Cardiac muscle cell (in vitro differentiated cells and primary cell): ENCODE data around the gene ISG20. TPM values are rescaled to one million over a fixed set of nuclear protein-coding genes. Genes with fewer than 3 reads are reported as not detected.

Source experiments
- DNase-seq, 2 donors: peaks; one replicate each; pipeline versions ENCODE4 v3.0.0 to v3.0.0-alpha.2; 2010 to 2017; ENCODE audit warnings: low read depth in 1 of 2, low spot score in 1 of 2
- H3K27ac ChIP-seq: fragments of 200-600 bp; sonication (generic); 2 replicates; pipeline ENCODE4 v1.5.1; 2016
- H3K27me3 ChIP-seq: fragments of 200-600 bp; sonication (generic); 2 replicates; pipeline ENCODE4 v1.6.0; 2016; ENCODE audit warnings: control low read depth
- H3K36me3 ChIP-seq: fragments of 200-600 bp; sonication (generic); 2 replicates; pipeline ENCODE4 v1.5.1; 2016; ENCODE audit warnings: control low read depth
- H3K4me1 ChIP-seq: fragments of 200-600 bp; sonication (generic); 2 replicates; pipeline ENCODE4 v1.8.1; 2017; ENCODE audit warnings: low read depth, mild to moderate bottlenecking, mixed run types
- H3K4me3 ChIP-seq: fragments of 200-600 bp; sonication (generic); 2 replicates; pipeline ENCODE4 v1.5.1; 2016; ENCODE audit warnings: mild to moderate bottlenecking
- H3K9me3 ChIP-seq: fragments of 200-600 bp; sonication (generic); 2 replicates; pipeline ENCODE4 v1.5.1; 2017; ENCODE audit warnings: low read depth, mild to moderate bottlenecking, control low read depth
- polyA plus RNA-seq: library from polyadenylated mRNA; unstranded; fragments of >200 nt; fragmentation: Nextera tagmentation; extraction: Ambion mirVana; gene quantifications from 2 replicates; pipeline ENCODE4 v1.2.1, GENCODE V29; 2016
- total RNA-seq: library from RNA; depleted of rRNA; stranded (reverse); fragments of >200 nt; gene quantifications from 2 replicates; pipeline ENCODE4 v1.2.3, GENCODE V29; 2016
- TF ChIP-seq, protein P1 (sequence below): IDR thresholded peaks from 2 replicates; pipeline ENCODE4 v1.5.1; 2012; ENCODE audit warnings: low read depth, mild to moderate bottlenecking, low read length

The ISG20 gene
- total and polyA plus RNA-seq, 2 experiments from 2014 or later: 0.69 TPM; not detected in 1

DNA sequence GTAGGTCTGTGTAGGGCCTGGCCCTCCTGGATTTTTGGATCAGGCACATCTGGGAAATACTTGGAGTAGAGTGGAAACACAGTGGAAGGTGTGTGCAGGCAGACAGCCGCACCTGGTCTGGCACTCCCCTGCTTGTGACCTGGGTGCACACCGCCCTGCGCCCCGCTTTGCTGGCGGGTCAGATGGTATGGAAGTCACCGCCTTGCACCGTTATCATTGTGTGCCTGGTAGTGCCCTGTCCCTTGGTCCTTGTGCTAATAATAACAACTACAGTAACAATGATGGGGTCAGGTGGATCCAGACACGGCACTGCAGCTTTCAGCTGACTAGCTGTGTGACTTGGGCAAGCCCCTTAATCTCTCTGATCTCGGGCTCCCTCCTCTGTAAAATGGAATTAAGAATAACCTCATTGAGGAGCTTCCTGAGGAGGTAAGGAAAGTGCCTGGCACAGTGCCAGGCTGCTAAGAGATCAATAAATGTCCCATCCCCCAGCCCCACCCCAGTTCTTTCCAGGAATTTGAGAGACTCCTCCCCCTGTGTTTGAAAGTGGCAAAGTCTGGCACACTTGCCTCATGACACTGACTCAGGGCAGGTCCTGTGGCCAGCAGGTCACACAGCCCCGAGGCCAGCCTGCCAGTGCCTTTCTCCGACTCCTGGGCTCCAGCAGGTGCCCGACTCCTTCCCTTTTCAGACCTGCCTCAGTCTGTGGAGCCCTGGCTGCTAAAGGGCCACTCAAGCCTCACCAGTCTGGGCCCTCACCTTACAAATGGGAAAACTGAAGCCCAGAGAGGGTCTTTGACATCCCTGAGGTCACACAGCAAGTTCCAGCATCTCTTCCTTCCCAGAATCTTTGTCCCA, 9.8 kb downstream of the ISG20 start:
- H3K36me3 ChIP-seq: no peaks in the 10 kb centered on the region
- no peak overlapping the region for H3K27ac ChIP-seq
- no peak for DNase-seq
- no peaks in the 10 kb centered on the region for H3K27me3 ChIP-seq
- H3K4me1 ChIP-seq: no peaks in the 10 kb centered on the region
- no peak overlapping the region for H3K4me3 ChIP-seq
- no peaks in the 10 kb centered on the region for H3K9me3 ChIP-seq
- TF ChIP-seq, protein P1, sequence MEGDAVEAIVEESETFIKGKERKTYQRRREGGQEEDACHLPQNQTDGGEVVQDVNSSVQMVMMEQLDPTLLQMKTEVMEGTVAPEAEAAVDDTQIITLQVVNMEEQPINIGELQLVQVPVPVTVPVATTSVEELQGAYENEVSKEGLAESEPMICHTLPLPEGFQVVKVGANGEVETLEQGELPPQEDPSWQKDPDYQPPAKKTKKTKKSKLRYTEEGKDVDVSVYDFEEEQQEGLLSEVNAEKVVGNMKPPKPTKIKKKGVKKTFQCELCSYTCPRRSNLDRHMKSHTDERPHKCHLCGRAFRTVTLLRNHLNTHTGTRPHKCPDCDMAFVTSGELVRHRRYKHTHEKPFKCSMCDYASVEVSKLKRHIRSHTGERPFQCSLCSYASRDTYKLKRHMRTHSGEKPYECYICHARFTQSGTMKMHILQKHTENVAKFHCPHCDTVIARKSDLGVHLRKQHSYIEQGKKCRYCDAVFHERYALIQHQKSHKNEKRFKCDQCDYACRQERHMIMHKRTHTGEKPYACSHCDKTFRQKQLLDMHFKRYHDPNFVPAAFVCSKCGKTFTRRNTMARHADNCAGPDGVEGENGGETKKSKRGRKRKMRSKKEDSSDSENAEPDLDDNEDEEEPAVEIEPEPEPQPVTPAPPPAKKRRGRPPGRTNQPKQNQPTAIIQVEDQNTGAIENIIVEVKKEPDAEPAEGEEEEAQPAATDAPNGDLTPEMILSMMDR: no peak

DNA sequence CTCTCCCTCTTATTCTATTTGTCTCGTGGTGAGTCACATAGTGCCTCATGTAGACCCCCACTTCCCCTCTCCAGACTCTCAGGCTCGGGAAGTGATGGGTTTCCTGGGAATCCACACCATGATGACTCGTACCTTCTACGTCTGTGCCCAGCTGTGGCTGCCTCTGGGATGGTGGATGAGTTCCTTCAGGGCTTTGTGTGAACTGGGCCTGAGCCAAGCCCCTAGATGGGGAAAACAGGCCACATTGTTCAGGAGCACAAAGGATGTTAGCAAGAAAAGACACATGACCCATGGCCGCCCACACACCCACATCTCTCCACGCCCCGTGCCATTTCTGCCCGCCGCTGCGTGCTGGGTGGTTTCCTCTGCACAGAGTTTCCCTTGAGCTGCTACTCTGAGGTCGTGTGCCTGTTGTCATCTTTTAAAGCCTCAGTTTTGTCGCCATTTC, 10.5 kb downstream of the ISG20 start:
- no peaks in the 10 kb centered on the region for H3K36me3 ChIP-seq
- DNase-seq: peak in 1 of 2 donors; percentile 93
- H3K9me3 ChIP-seq: no peaks in the 10 kb centered on the region
- TF ChIP-seq, protein P1: no peak
- H3K27ac ChIP-seq: no peak overlapping the region
- H3K4me1 ChIP-seq: no peaks in the 10 kb centered on the region
- H3K27me3 ChIP-seq: no peaks in the 10 kb centered on the region
- no peak overlapping the region for H3K4me3 ChIP-seq

DNA sequence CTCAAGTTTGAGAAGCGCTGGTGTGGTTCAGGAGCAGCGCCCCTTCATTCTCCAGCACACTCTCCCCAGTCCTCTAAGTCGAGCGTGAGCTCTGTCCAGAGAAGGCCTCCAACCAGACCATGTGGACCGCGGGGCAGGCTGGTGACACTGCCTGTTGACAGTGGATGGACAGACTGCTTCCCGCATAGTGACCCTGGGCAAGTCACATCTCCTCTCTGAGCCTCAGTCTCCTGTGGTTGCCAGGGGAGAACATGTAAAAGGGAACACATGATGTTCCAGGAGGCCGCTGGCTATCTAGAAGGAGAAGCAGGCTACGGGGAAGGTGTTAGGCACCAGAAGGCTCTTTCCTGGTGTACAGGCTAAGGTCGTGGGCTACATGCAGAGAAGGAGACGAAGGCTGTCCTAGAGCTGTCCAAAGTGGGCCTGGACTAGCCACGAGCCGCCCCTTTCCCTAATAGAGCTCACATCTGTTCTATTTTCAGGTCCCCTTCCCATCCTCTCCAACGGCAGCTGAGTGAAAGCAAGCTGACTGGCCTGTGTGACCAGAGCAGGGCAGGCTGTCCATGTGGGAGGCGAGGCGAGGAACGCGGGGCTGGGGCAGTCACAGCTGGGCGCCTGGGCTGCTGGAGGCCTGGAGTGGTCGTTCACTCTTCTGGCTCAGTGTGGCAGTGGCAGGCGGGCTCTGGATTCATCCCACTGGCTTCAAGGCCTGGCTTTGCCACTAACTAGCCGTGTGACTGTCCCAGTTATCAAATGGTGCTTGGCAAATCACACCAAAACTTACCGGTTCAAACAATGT, 11.1 kb downstream of the ISG20 start:
- no peak overlapping the region for H3K27ac ChIP-seq
- H3K9me3 ChIP-seq: no peaks in the 10 kb centered on the region
- no peaks in the 10 kb centered on the region for H3K4me1 ChIP-seq
- DNase-seq: peak in 1 of 2 donors; percentile 23
- no peaks in the 10 kb centered on the region for H3K36me3 ChIP-seq
- H3K4me3 ChIP-seq: no peak overlapping the region
- TF ChIP-seq, protein P1: no peak
- H3K27me3 ChIP-seq: no peaks in the 10 kb centered on the region

DNA sequence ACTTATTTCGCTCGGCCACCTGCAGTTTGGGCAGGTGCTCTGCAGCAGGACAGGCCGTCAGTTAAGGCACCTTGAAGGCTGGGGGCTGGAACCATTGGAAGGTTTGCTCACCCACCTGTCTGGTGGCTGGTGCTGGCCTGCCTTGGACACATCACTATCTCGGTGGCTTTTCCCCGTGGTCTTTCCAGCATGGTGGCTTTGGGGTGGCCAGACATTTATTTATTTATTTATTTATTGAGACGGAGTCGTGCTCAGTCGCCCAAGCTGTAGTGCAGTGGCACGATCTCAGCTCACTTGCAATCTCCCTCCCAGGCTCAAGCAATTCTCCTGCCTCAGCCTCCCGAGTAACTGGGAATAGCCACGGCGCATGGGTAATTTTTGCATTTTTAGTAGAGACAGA, 11.7 kb downstream of the ISG20 start:
- H3K27ac ChIP-seq: no peak overlapping the region

DNA sequence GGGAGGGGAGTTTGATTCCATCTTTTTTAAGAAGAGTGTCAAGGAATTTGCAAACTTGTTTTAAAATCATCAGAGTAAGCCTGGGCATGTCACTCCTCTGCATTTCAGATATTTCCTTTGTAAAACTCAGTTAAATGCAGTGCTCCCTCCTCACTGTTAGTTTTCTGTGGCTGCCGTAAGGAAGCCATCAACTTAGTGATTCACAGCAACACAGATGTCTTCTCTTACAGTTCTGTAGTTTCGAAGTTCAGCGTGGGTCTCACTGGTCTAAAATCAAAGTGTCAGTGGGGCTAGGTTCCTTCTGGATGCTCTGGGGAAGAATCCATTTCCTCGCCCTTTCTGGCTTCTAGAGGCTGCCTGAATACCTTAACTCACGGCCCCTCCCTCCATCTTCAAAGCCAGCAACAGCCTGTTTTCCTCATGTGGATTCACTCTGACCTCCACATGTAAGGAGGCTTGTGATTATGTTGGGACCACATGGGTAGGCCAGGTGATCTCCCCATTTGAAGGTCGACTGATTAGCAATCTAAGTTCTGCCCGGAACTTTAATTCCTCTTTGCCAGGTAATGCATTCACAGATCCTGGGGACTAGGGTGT, 12.4 kb downstream of the ISG20 start:
- no peak overlapping the region for H3K4me3 ChIP-seq
- no peak for DNase-seq
- no peaks in the 10 kb centered on the region for H3K9me3 ChIP-seq
- TF ChIP-seq, protein P1: no peak
- H3K27ac ChIP-seq: no peak overlapping the region
- H3K36me3 ChIP-seq: no peaks in the 10 kb centered on the region
- H3K27me3 ChIP-seq: no peaks in the 10 kb centered on the region
- H3K4me1 ChIP-seq: no peaks in the 10 kb centered on the region

More for the DNA sequence above, 11.7 kb downstream of the ISG20 start:
- TF ChIP-seq, protein P1: no peak
- H3K9me3 ChIP-seq: no peaks in the 10 kb centered on the region
- no peak overlapping the region for H3K4me3 ChIP-seq
- H3K27me3 ChIP-seq: no peaks in the 10 kb centered on the region
- H3K36me3 ChIP-seq: no peaks in the 10 kb centered on the region
- DNase-seq: no peak
- no peaks in the 10 kb centered on the region for H3K4me1 ChIP-seq
